GM21360 (cell line): ENCODE measurements around the gene ZNF740.
A peak's percentile ranks its signal among the peaks of the same experiment; 100 is the strongest.
"Not testable (repeated sequence)": the region's sequence is repeated elsewhere in the genome, so short reads cannot be mapped to it uniquely, and the experiment has no call there.

Source experiments
- ATAC-seq: cut with Tn5 transposase; IDR thresholded peaks from one replicate; pipeline ENCODE4 v1.9.1; 2021; ENCODE audit warnings: mild to moderate bottlenecking, moderate library complexity; ENCODE audit not compliant: unreplicated experiment

Gene ZNF740, protein sequence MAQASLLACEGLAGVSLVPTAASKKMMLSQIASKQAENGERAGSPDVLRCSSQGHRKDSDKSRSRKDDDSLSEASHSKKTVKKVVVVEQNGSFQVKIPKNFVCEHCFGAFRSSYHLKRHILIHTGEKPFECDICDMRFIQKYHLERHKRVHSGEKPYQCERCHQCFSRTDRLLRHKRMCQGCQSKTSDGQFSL

DNA sequence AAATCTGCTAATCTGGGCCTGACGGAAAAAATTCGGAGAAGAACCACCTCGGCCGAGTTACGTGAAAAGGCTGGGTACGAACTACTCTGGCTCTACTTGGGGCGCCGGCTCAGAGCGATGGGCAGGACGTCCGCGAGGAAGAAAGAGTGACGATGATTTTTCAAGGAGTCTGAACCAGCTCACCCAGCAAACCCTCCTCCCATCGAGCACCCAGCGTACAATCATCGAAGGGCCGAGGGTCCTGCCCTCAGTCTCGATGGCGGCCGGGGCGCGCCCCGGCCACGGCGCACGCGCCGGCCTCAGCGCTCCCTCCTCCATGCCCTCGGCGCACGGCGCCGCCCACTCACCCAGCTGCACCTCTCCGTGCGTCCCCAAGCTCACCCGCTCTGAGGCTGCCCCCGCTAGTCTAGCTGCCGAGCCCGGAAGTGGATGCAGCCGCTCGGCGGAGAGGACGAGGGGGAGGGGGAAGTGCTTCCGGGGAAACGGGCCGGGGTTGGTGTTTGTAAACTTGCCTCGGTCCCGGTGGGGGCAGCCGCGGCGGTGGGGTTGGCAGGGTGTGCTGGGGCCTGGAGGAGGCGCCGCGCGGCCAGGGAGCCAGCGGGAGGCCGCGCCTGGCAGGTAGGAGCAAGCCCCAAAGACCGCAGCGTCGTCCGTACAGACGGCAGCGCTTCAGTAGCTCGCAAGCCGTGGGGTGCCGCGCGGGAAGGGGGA, at the start of gene ZNF740, which contains the start of gene CSAD:
ZNF740 (plus strand) TSS at position 503 of the 711 bp plus-strand sequence. CDS start 1,262 bp downstream, outside the sequence.
CSAD (minus strand) TSS at position 706 of the 711 bp plus-strand sequence. CDS start 7,455 bp downstream, outside the sequence.
- peak; percentile 86 for ATAC-seq

DNA sequence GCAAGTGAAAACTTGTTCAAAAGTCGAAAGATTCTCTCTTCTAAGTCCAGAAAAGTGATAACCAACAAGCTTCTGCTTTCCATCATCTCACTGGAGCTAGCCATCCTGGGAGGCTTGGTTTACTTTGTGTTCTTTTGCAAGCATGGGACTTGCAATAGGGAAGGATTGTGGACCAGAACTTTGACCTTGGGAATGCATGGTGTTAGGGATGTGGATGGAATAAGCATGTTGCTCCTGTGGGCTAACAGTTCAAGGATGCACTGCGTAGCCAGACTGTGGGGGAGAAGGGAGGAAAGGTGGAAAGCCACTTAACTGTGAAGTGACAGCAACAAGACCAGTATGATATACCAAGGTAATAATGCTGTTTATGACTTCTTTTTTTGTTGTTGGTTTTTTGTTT, 48.7 kb upstream of the ZNF740 start:
- ATAC-seq = no peak

DNA sequence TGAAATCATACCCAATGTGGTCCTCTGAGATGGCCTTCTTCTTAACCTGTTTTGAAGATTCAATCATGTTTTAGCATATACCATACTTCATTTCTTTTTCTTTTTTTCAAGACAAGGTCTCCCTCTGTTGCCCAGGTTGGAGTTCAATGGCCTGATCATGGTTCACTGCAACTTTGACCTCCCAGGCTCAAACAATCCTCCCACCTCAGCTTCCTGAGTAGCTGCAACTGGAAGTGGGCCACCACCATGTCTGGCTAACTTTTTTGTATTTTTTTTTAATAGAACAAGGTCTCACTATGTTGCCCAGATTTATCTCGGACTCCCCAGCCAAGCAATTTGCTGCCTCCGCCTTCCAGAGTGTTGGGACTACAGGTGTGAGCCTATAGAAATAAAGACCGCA, 46.8 kb upstream of the ZNF740 start:
- ATAC-seq = no peak

DNA sequence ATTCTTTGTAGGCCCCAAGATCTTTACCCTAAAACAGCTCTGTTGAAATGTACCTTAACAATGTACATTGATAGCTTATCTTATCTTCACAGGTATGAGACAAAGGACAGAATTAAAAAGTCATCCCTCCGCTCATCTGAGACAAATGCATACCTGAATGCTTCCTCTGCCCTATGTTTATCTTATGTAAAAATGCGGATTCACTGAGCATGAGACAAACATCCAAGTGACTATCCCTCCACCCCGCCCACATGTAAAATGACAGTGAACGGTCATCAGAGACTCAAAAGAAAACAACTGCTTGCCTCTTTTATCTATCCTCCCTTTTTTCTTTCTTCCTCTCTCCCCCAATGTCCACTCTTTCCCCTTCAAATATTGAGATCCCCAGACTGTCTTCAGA, 37.2 kb upstream of the ZNF740 start:
- ATAC-seq = no peak

DNA sequence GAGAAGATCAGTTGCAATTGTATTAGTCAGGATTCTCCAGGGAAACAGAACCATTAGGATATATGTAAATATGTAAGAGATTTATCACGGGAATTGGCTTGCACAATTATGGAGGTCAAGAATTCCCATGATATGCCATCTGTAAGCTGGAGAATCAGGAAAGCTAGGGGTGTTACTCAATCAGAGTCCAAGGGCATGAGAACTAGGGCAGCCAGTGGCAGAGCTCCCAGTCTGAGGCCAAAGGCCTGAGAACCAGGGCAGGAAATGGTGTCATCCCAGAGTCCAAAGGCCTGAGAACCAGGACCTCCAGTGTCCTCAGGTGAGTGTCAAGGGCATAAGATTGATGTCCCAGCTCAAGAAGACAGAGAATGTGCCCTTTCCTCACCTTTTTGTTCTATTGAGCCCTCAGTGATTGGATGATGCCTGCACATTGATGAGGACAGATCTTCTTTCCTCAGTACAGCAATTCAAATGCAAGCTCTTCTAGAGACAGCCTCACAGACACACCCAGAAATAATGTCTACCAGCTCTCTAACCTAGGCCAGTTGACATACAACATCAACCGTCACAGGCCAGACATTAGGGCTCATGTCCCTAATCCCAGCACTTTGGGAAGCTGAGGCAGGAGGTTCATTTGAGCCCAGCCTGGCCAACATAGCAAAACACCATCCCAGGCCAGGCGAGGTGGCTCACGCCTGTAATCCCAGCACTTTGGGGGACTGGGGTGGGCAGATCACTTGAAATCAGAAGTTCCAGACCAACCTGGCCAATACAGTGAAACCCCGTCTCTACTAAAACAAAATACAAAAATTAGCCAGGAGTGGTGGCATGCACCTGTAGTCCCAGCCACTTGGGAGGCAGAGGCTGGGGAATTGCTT, 34.9 kb upstream of the ZNF740 start:
- no peak for ATAC-seq

DNA sequence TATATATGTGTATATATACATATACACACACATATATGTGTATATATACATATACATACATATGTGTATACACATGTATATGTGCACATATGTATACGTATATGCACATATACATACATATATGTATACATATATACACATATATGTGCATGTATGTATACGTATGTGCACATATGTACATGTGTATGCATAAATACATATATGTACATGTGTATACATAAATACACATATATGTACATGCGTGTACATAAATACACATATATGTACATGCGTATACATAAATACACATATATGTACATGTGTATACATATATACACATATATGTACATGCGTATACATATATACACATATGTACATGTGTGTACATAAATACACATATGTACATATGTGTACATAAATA, 33.3 kb upstream of the ZNF740 start:
- ATAC-seq = no peak

DNA sequence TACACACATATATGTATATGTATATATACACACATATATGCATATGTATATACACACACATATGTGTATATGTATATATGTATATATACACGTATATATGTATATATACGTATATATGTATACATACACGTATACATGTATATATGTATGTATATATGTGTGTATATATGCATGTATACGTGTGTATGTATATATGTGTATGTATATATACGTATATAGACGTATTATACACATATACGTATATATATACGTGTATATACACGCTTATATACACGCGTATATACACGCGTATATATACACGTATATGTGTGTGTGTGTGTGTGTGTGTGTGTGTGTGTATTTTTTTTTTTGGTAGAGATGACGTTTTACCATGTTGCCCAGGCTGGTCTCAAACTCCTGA, 32.9 kb upstream of the ZNF740 start:
- ATAC-seq = no peak

DNA sequence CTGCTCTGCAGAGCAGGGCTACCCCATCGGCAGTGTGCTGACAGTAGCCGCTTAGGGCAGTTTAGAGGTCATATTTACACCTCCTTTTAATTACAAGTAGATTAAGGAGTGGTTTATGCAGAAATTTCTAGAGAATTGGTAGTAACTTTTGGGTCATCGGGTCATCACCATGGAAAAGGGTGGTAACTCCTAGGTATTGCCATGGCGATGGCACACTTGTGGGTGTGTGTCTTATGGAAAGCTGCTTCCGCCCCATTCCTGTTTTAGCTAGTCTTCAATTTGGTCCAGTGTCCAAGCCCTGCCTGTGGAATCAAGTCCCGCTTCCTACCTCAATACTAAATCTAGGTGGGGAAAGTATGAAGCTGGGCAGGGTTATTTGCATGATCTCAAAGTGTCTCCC, 29.5 kb upstream of the ZNF740 start:
- ATAC-seq = no peak

DNA sequence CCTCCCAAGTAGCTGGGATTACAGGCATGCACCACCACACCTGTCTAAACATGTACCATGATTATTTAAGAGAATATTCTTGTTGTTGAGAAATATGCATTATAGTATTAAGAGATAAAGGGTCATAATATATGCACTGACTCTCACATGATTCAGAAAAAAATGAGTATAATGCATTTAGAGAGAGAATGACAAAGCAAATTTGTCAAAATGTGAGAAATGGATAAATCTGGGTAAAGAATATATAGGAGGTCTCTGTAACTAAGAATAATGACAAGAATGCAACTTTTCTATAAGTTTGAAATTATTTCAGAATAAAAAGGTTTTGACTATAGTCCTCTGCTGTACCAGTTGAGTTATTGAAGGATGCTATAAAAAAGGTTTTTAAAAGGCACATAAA, 28.1 kb upstream of the ZNF740 start:
- ATAC-seq = no peak

DNA sequence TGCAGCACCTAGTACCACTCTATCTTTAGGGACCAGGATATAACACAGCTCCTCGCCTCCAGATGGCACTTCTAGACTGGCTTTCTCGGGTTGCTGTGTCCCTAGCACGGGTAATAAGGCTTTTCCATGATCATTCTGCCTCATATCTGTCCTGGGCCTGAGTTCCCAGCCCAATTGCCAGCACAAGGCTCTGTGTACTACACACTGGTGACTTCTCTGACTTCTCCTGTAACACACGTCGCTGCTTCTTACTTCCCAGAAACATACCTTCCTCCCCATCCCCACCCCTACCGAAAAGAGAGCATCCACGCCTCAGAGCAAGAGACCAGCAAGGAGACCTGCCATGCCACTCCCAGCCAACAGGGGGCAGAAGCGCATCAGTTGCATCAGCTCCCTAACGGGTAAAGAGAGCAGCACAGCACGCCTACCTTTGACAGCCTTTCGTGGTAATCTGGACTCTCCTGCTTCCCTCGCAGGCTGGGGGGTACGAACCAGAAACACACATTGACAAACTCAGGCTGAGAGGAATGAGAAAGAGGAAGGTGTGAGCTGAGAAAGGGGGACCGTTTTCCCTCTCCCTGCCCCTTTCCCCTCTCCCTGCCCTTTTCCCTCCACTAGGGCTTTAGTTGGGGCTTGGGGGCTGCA, 21.2 kb upstream of the ZNF740 start:
- no peak for ATAC-seq

DNA sequence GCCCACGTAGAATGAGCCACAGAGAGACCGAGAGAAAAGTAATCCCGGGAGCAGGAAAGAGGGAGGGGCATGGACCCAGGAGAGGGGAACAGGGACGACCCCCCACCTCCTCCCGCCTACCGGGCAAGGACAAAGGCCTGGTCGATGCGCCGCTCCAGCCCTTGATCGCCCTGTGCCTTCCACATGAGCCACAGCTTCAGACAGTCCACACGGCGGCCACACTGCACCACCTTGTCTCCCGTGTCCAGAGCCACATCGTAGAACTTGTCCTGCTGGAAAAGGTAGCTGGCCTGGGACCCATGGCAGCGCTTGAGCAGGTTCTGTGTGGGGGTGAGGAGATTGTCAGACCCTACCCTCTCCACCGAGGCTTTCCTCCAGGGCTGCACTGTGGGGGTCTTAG, 20.5 kb upstream of the ZNF740 start:
- no peak for ATAC-seq

DNA sequence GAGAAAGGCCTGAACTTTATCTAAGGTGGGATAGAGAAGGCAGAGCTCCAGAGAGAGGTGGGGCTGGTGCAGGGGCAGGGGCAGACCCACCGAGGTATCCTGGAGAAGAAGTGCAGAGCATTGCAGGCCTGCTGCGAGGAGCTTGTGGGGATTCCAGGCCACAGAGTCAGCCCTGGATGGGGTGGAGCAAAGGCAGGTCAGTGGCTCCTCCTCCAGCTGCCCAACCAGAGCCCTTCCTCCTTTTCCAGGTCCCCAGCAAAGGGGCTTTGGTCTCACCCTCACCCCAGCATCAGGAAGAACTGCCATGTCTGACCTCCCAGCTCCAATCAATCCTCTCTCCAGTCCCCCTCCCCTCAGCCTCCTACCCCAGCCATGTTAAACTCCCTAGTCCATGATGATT, 19.8 kb upstream of the ZNF740 start:
- ATAC-seq = no peak

DNA sequence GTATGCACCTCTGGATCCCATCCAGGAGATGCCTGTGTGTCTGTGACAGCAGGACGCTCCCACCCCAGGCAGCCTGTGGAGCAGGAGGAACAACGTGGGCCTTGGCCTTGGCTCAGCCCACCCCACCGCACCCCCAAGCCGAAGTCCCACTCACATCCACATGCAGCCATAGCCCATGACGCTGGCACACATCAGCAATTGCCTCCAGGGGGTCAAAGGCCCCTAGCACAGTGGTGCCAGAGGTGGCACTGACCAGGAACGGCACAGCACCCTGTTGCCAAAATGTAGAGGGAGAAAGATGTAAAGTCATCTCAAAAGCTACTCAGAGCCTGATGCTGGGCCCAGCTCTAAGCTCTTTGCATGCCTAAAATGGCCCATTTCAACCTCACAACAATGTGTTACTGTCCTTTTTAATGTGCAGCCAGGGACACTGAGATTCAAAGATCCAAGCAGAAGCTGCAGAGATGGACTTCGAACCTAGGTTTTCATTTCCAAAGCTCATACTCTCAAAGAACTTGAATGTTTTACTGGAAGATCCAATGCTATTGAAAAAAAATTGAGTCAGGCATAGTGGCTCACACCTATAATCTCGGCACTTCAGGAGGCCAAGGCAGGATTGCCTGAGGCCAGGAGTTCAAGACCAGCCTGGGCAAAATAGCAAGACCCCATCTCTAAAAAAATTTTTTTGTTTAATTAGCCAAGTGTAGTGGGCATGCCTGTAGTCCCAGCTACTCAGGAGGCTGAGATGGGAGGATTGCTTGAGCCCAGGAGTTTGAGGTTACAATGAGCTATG, 19.2 kb upstream of the ZNF740 start:
- ATAC-seq = no peak

DNA sequence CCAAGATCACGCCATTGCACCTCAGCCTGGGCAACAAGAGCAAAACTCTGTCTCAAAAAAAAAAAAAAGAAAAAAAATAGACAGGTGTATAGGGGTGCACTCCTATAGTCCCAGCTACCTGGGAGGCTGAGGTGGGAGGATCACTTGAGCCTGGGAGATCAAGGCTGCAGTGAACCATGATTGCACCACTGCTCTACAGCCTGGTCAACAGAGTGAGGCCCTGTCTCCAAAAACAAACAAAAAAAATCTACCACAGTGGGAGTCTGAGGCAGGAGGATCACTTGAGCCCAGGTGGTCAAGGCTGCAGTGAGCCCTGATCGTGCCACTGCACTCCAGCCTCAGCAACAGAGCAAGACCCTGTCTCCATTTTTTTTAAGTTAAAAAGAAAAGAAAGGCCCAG, 17.5 kb upstream of the ZNF740 start:
- ATAC-seq = not testable (repeated sequence)

DNA sequence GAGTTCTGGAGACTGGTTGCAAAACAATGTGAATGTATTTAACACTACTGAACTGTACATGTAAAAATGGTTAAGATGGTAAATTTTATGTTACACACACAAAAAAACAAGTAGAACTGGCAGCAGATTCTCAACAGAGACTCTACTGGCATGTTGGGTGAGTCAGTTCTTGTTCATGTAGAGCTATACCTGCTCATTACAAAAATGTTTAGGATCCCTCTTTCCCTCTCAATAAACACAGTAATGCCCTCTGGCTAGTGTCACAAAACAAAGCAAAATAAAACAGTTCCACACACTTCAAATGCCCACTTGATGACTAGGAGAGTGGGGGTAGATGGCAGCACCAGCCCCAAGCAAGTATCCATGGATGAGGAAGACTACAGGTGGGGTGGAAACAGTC, 13.7 kb upstream of the ZNF740 start:
- no peak for ATAC-seq

DNA sequence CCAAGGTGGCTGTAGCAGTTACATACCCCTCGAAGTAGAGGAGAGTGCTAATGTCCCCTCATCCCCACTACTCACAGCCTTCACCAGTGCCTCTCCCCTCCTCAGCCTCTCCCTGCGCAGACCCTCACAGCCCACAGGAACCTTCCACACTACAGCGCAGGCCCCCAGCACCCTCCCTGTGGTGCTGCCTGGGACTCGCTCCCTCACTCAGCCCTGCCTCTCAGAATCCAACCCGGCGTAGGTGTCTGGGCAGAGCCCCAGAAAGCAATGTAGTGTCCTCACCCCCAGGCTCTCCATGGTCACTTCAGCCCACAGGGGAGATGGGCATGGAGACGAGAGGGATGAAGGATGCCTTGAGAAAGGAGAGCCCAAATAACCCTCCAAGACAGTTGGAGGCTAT, 10.9 kb upstream of the ZNF740 start:
- ATAC-seq = no peak

DNA sequence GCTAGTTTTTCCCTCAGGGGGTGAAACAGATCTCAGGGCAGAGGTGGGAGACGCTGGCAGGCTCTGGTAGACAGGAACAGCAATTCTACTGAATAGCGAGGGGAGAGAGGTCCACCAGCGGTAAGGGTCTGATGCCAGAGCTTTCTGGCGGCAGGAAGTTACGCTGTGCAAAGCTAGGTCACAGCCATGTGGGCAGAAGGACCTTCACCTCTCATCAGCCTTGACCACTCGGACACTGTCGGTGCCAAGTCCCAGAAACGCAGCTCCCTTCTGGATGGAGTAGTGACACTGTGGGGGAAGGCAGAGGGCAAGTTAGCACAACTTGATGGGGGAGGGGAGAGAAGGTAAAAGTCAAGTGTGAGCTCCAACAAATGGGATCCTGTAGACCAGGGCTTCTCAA, 10.3 kb upstream of the ZNF740 start:
- no peak for ATAC-seq

DNA sequence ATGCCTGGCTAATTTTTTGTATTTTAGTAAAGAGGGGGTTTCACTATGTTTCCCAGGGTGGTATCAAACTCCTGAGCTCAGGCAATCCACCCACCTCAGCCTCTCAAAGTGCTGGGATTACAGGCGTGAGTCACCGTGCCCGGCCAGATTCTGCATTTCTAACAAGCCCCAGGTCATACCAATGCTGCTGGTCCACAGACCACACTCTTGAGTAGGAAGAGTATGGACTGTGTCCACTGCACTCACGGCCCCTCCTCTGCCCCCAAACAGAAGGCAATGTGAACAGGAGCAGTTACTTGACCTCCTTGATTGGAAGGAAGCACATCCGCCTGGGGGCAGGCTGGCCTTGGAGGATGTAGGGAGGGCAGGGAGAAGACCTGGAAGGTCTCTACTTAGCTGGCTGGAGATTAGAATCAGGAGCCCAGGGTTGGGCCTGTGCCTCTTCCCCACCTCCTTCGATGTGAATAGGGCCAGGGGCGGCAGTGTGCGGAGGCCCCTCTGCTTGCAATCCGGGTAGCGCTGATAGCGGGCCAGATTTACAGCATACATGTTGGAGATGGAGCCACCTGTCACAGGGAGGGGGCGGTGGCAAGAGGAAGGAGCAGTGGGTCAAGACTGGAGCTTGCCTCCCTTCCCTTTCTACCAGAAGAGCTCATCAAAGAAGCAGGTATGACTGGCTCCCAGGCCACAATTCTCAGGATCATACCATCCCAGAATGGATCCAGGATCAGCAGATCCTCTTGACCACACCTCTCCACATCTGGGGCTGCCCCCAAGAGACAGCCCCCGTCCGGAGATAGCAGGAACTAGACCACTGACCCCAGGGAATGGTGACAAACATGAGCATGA, 9.4 kb upstream of the ZNF740 start:
- ATAC-seq = no peak

DNA sequence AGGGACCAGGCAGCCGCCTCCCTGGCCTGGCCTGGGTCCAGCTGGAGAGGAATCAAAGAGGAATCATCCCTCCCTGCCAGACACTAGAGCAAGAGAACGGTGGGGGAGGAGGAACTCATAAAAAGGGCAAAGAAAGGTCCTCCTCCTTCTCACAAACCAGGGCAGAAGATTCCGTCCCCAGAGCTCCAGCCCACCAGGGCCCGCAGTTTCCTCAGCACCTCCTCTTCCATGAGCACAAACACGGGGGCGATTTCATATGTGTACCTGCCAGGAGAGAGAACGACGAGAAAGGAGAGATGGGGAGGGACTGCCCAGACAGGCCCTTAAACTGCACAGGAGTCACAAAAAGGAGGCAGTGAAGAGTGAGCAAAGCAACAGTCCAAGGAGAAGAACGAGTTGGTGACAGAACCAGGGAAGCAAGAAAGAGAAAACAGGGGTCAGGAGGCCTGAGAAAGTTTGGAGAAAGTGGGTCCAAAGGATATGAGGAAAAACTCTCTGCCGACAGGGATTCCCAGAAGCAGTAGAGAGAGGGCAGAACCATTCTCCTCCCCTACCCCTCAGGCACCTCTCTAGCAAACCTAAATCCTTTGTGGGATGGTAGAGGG, 8.7 kb upstream of the ZNF740 start:
- ATAC-seq = no peak
